PC-9 (cell line): ENCODE data around the gene CD24.

Source experiments
- CTCF ChIP-seq: fragments of 200-600 bp; sonication (generic); conservative IDR thresholded peaks from 2 replicates; pipeline ENCODE4 v1.6.1; 2017; ENCODE audit warnings: mixed run types, antibody characterized with exemption, mild to moderate bottlenecking, moderate library complexity
- EZH2 ChIP-seq: fragments of 200-600 bp; sonication (generic); IDR thresholded peaks from 2 replicates; pipeline ENCODE4 v1.8.0; 2017; ENCODE audit warnings: antibody characterized with exemption, low read depth

GRCh38 chr6:106963544-106963943 is 11.0 kb downstream of the CD24 start:
- no peak for TF ChIP-seq CTCF
- TF ChIP-seq EZH2: no peak
